Neural cell (in vitro differentiated cells): ENCODE results near the gene SLCO3A1. TPM values are rescaled to one million over a fixed set of nuclear protein-coding genes. Genes with fewer than 3 reads are reported as not detected.
A peak's percentile ranks its signal among the peaks of the same experiment; 100 is the strongest.

Experiments
- H2AFZ ChIP-seq: fragments of 200-600, 300-800 bp; sonication (generic), shearing (Covaris generic); 2 replicates; pipeline ENCODE4 v1.6.0; 2014; ENCODE audit warnings: low read depth, mild to moderate bottlenecking, antibody characterized with exemption, low read length, moderate library complexity
- H3F3A ChIP-seq: fragments of 200-600 bp; shearing (Covaris generic); 2 replicates; pipeline ENCODE4 v1.6.1; 2016; ENCODE audit warnings: mild to moderate bottlenecking, moderate library complexity, mixed read lengths, antibody characterized with exemption, low read length; ENCODE audit not compliant: insufficient read depth, poor library complexity, severe bottlenecking
- H3K27ac ChIP-seq: fragments of 200-600, 300-800 bp; sonication (generic), shearing (Covaris generic); 2 replicates; pipeline ENCODE4 v1.5.1; 2014; ENCODE audit warnings: mild to moderate bottlenecking, low read length, moderate library complexity
- H3K27me3 ChIP-seq: fragments of 300-800, 200-600 bp; sonication (generic), shearing (Covaris generic); 2 replicates; pipeline ENCODE4 v1.6.0; 2014; ENCODE audit warnings: mild to moderate bottlenecking, low read depth, low read length, moderate library complexity; ENCODE audit not compliant: insufficient read depth
- H3K36me3 ChIP-seq: fragments of 300-800, 200-600 bp; sonication (generic), shearing (Covaris generic); 2 replicates; pipeline ENCODE4 v1.5.1; 2014; ENCODE audit warnings: mild to moderate bottlenecking, antibody characterized with exemption, low read length, moderate library complexity; ENCODE audit not compliant: insufficient read depth
- H3K4me2 ChIP-seq: fragments of 300-800, 200-600 bp; sonication (generic), shearing (Covaris generic); 2 replicates; pipeline ENCODE4 v1.6.0; 2014; ENCODE audit warnings: mild to moderate bottlenecking, low read length
- H3K4me3 ChIP-seq: fragments of 300-800, 200-600 bp; sonication (generic), shearing (Covaris generic); 2 replicates; pipeline ENCODE4 v1.5.1; 2014; ENCODE audit warnings: mild to moderate bottlenecking, low read length, moderate library complexity
- H3K79me2 ChIP-seq: fragments of 200-600 bp; shearing (Covaris generic); replicated peaks from 2 replicates; pipeline ENCODE4 v1.6.0; 2014; ENCODE audit warnings: mild to moderate bottlenecking, low read length, moderate library complexity; ENCODE audit not compliant: insufficient read depth
- H3K9ac ChIP-seq: fragments of 300-800, 200-600 bp; sonication (generic), shearing (Covaris generic); 2 replicates; pipeline ENCODE4 v1.6.1; 2016; ENCODE audit warnings: mild to moderate bottlenecking, low read length, mixed read lengths
- H3K9me2 ChIP-seq: fragments of 200-600 bp; shearing (Covaris generic); 2 replicates; pipeline ENCODE4 v1.6.1; 2016; ENCODE audit warnings: mild to moderate bottlenecking, low read length, mixed read lengths; ENCODE audit not compliant: insufficient read depth
- H3K9me3 ChIP-seq: fragments of 200-600, 300-800 bp; sonication (generic), shearing (Covaris generic); 2 replicates; pipeline ENCODE4 v1.6.1; 2016; ENCODE audit warnings: mild to moderate bottlenecking, mixed run types, low read length, moderate library complexity, mixed read lengths
- H4K20me1 ChIP-seq: fragments of 200-600 bp; shearing (Covaris generic); 2 replicates; pipeline ENCODE4 v1.6.1; 2016; ENCODE audit warnings: mild to moderate bottlenecking, mixed run types; ENCODE audit not compliant: insufficient read depth
- EP300 ChIP-seq: fragments of 450-650 bp; conservative IDR thresholded peaks from 2 replicates; pipeline ENCODE4 v1.6.1; 2014; ENCODE audit warnings: antibody characterized with exemption, mild to moderate bottlenecking, moderate library complexity; ENCODE audit not compliant: poor library complexity, severe bottlenecking
- EZH2 ChIP-seq: fragments of 200-600, 300-800 bp; shearing (Covaris generic), sonication (generic); IDR thresholded peaks from 2 replicates; pipeline ENCODE4 v1.6.1; 2014; ENCODE audit warnings: antibody characterized with exemption, low read length, borderline replicate concordance, mild to moderate bottlenecking; ENCODE audit not compliant: insufficient read depth, poor library complexity, severe bottlenecking
- MXI1 ChIP-seq: fragments of 450-650 bp; conservative IDR thresholded peaks from 2 replicates; pipeline ENCODE4 v1.6.1; 2014; ENCODE audit warnings: antibody characterized with exemption, mild to moderate bottlenecking; ENCODE audit not compliant: poor library complexity, severe bottlenecking
- POLR2AphosphoS5 ChIP-seq: IDR thresholded peaks from 2 replicates; pipeline ENCODE4 v1.6.1; 2012
- RAD21 ChIP-seq: fragments of 450-650 bp; conservative IDR thresholded peaks from 2 replicates; pipeline ENCODE4 v1.6.1; 2014; ENCODE audit warnings: antibody characterized with exemption, mild to moderate bottlenecking, moderate library complexity
- SMC3 ChIP-seq: fragments of 450-650 bp; conservative IDR thresholded peaks from 2 replicates; pipeline ENCODE4 v1.6.1; 2014; ENCODE audit warnings: antibody characterized with exemption, mild to moderate bottlenecking, moderate library complexity; ENCODE audit not compliant: poor library complexity
- TAF1 ChIP-seq: IDR thresholded peaks from 2 replicates; pipeline ENCODE4 v1.6.1; 2012; ENCODE audit warnings: low read depth
- polyA plus RNA-seq: library from polyadenylated mRNA; depleted of rRNA; stranded (reverse); fragments of >200 nt; gene quantifications from 2 replicates; pipeline ENCODE4 v1.2.3, GENCODE V29; 2014
- TF ChIP-seq, protein P1 (sequence below): IDR thresholded peaks from 2 replicates; pipeline ENCODE4 v1.6.1; 2012; ENCODE audit warnings: borderline replicate concordance
- TF ChIP-seq, protein P2 (sequence below): fragments of 450-650 bp; IDR thresholded peaks from 2 replicates; pipeline ENCODE4 v1.5.1; 2014; ENCODE audit warnings: antibody characterized with exemption, mild to moderate bottlenecking, moderate library complexity; ENCODE audit not compliant: poor library complexity, severe bottlenecking

Gene SLCO3A1
- polyA plus RNA-seq, 1 donor from 2014 or later: 14.2 TPM

DNA sequence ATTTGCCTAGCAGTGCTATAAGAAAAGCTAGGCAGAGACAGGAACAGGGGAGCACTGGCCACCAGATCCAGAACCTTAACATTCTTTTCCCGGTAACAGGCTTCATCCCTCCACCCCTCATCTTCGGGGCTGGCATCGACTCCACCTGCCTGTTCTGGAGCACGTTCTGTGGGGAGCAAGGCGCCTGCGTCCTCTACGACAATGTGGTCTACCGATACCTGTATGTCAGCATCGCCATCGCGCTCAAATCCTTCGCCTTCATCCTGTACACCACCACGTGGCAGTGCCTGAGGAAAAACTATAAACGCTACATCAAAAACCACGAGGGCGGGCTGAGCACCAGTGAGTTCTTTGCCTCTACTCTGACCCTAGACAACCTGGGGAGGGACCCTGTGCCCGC is 309.1 kb downstream of the SLCO3A1 start:
- TF ChIP-seq TAF1: no peak
- TF ChIP-seq EZH2: no peak
- no peak for TF ChIP-seq EP300
- no peak for TF ChIP-seq POLR2AphosphoS5
- no peak for TF ChIP-seq RAD21
- TF ChIP-seq SMC3: no peak
- TF ChIP-seq MXI1: no peak
- TF ChIP-seq, protein P1, sequence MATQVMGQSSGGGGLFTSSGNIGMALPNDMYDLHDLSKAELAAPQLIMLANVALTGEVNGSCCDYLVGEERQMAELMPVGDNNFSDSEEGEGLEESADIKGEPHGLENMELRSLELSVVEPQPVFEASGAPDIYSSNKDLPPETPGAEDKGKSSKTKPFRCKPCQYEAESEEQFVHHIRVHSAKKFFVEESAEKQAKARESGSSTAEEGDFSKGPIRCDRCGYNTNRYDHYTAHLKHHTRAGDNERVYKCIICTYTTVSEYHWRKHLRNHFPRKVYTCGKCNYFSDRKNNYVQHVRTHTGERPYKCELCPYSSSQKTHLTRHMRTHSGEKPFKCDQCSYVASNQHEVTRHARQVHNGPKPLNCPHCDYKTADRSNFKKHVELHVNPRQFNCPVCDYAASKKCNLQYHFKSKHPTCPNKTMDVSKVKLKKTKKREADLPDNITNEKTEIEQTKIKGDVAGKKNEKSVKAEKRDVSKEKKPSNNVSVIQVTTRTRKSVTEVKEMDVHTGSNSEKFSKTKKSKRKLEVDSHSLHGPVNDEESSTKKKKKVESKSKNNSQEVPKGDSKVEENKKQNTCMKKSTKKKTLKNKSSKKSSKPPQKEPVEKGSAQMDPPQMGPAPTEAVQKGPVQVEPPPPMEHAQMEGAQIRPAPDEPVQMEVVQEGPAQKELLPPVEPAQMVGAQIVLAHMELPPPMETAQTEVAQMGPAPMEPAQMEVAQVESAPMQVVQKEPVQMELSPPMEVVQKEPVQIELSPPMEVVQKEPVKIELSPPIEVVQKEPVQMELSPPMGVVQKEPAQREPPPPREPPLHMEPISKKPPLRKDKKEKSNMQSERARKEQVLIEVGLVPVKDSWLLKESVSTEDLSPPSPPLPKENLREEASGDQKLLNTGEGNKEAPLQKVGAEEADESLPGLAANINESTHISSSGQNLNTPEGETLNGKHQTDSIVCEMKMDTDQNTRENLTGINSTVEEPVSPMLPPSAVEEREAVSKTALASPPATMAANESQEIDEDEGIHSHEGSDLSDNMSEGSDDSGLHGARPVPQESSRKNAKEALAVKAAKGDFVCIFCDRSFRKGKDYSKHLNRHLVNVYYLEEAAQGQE: no peak
- TF ChIP-seq, protein P2, sequence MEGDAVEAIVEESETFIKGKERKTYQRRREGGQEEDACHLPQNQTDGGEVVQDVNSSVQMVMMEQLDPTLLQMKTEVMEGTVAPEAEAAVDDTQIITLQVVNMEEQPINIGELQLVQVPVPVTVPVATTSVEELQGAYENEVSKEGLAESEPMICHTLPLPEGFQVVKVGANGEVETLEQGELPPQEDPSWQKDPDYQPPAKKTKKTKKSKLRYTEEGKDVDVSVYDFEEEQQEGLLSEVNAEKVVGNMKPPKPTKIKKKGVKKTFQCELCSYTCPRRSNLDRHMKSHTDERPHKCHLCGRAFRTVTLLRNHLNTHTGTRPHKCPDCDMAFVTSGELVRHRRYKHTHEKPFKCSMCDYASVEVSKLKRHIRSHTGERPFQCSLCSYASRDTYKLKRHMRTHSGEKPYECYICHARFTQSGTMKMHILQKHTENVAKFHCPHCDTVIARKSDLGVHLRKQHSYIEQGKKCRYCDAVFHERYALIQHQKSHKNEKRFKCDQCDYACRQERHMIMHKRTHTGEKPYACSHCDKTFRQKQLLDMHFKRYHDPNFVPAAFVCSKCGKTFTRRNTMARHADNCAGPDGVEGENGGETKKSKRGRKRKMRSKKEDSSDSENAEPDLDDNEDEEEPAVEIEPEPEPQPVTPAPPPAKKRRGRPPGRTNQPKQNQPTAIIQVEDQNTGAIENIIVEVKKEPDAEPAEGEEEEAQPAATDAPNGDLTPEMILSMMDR: no peak
- H3F3A ChIP-seq: peaks cover 2% of the 10 kb centered on the region
- no peaks in the 10 kb centered on the region for H3K79me2 ChIP-seq
- H2AFZ ChIP-seq: no peak overlapping the region
- no peaks in the 10 kb centered on the region for H3K27me3 ChIP-seq
- no peak overlapping the region for H3K9ac ChIP-seq
- no peaks in the 10 kb centered on the region for H3K36me3 ChIP-seq
- no peak overlapping the region for H3K4me3 ChIP-seq
- H3K9me3 ChIP-seq: no peaks in the 10 kb centered on the region
- H3K4me2 ChIP-seq: no peak overlapping the region
- peak overlapping the region; percentile 86 for H3K27ac ChIP-seq
- H4K20me1 ChIP-seq: no peaks in the 10 kb centered on the region
- no peaks in the 10 kb centered on the region for H3K9me2 ChIP-seq

DNA sequence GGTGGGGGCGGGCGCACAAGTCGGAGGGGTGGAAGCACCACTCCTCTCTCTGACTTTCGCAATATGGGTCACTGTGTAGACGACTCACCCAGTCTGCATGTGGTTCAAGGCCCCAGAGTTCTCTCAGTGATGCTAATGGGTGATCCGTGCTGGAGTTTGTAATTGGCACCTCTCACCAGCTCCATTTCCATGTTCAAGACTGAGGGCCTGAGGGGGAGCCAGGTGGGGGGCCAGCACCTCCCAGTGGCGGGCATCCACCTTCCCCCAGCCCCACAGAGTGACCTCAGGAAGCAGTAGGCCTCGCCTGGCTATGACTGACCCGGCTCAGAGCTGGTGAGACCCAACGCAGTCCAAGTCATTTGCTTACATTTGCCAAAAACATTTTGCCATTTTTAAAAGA is 310.1 kb downstream of the SLCO3A1 start:
- Histone ChIP-seq H3K36me3 (no peaks in the 10 kb centered on the region), H3K9ac (peak overlapping the region; percentile 51), H4K20me1 (no peaks in the 10 kb centered on the region), H3K27ac (peak overlapping the region; percentile 86), H3K79me2 (no peaks in the 10 kb centered on the region), H3K9me2 (no peaks in the 10 kb centered on the region), H3K9me3 (no peaks in the 10 kb centered on the region), H3K27me3 (no peaks in the 10 kb centered on the region), H2AFZ (no peak overlapping the region), H3K4me3 (no peak overlapping the region), H3K4me2 (no peak overlapping the region), H3F3A (peaks cover 2% of the 10 kb centered on the region)
- TF ChIP-seq SMC3 (no peak), POLR2AphosphoS5 (no peak), MXI1 (no peak), EZH2 (no peak)
- TF ChIP-seq, protein P2: no peak
